Stomach (tissue), 9 donors: Measurements from ENCODE around the gene SEC24A. TPM values are rescaled to one million over a fixed set of nuclear protein-coding genes. Genes with fewer than 3 reads are reported as not detected.
"Not testable (repeated sequence)": the region's sequence is repeated elsewhere in the genome, so short reads cannot be mapped to it uniquely, and the experiment has no call there.

Experiments
- DNase-seq, 2 donors: peaks; one replicate each; pipeline versions ENCODE4 v3.0.0 to v3.0.0-alpha.2; 2013 to 2019
- H3K27ac ChIP-seq, 5 donors: fragments of 200-600 bp in 4 of 5; sonication (generic) in 4 of 5; one replicate each; pipeline ENCODE4 v1.5.1; 2013 to 2019; ENCODE audit warnings: mild to moderate bottlenecking in 1 of 5, moderate library complexity in 1 of 5
- H3K27me3 ChIP-seq, 3 donors: fragments of 200-600 bp; sonication (generic); one replicate each; pipeline ENCODE4 v1.5.1; 2017 to 2019; ENCODE audit warnings: mixed run types in 1 of 3
- H3K36me3 ChIP-seq, 4 donors: fragments of 200-600 bp; sonication (generic); 1 replicate in 3 of 4; 2 replicates in 1 of 4; pipeline ENCODE4 v1.5.1; 2016 to 2019
- H3K4me1 ChIP-seq, 4 donors: fragments of 200-600 bp; sonication (generic); one replicate each; pipeline ENCODE4 v1.5.1; 2016 to 2019
- H3K4me3 ChIP-seq, 4 donors: fragments of 200-600 bp; sonication (generic) in 3 of 4; one replicate each; pipeline ENCODE4 v1.5.1; 2016 to 2019; ENCODE audit warnings: mild to moderate bottlenecking in 1 of 4
- H3K9me3 ChIP-seq, 4 donors: fragments of 200-600 bp; sonication (generic); one replicate each; pipeline ENCODE4 v1.5.1; 2016 to 2019
- EP300 ChIP-seq: sonication (generic); formaldehyde crosslinking; IDR thresholded peaks from one replicate; pipeline ENCODE4 v1.6.1; 2017; ENCODE audit warnings: antibody characterized with exemption
- POLR2A ChIP-seq, 4 donors: fragments of 450-650 bp; IDR thresholded peaks; one replicate each; pipeline ENCODE4 v1.6.1; 2016; ENCODE audit warnings: antibody characterized with exemption in 4 of 4, control low read depth in 2 of 4, mild to moderate bottlenecking in 1 of 4, moderate library complexity in 1 of 4
- POLR2AphosphoS5 ChIP-seq, 3 donors: sonication (generic); formaldehyde crosslinking; IDR thresholded peaks; one replicate each; pipeline ENCODE4 v1.6.1; 2016; ENCODE audit warnings: antibody characterized with exemption in 3 of 3
- WGBS, 5 donors: extraction: QIAGEN DNeasy Blood & Tissue Kit in 3 of 5; methylation state at CpG; one replicate each; pipeline versions ENCODE4 v1.1.5 to v1.1.7; 2013 to 2018; 5-methylcytosine and 5-hydroxymethylcytosine counted together
- intact Hi-C: fragments of 100-400 bp; cut with DNase I; formaldehyde crosslinking; loops from one replicate; pipeline ENCODE4 v1.15.1; 2023; ENCODE audit warnings: low total_unique reads
- polyA plus RNA-seq, 3 donors: library from polyadenylated mRNA; stranded (reverse); fragments of 200-250 nt; gene quantifications; one replicate each; pipeline ENCODE4 v1.2.3, GENCODE V29; 2013
- total RNA-seq, 5 donors: library from RNA; depleted of rRNA; stranded (reverse); fragments of >200 nt; gene quantifications; one replicate each; pipeline versions ENCODE4 v1.1.0 to v1.2.3, GENCODE V29; 2014 to 2016
- TF ChIP-seq, protein P1 (sequence below), 7 experiments: fragments of 450-650 bp in 4 of 7; fragments of 200-600 bp in 3 of 7; sonication (generic) in 3 of 7; IDR thresholded peaks; one replicate each; pipeline ENCODE4 v1.5.1; 2016 to 2019; ENCODE audit warnings: antibody characterized with exemption in 7 of 7, control low read depth in 2 of 7, mild to moderate bottlenecking in 1 of 7
- donor health status: healthy with polysubstance abuse.
- donor health status: Bipolar disorder and iron deficiency.
- donor health status: healthy.

SEC24A gene
- total and polyA plus RNA-seq, 8 donors: 2.8 to 72.4 (median 18.0) TPM

DNA sequence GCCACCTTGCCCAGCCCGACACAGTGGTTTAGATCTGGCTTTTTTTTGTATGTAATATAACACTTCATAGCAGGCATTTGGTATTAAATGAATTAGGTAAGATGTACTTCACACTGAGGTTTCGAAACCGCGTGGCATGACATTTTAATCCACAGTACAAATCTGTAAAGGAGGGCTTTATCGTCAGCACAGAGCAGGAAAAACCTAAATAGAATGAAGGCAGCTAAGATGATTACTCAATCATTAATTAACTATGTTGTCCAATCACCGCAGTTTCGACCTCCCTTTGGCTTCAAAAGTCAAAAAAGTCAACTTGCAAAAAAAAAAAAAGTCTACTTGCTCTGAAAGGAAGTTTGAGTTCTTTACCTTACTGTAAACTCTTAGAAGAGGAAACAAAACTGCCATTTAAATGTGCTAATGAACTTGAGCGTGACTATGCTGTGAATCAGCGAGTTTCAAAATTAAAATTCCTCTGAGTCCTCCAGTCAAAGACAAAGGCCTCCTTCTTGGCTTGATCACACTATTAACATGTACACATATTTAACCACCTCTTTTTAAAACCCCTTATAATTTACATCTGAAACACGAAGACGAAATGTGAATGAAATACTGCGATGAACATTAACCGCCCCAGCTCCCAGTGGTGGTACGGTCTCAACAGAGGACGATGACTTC lies 698 bp upstream of the SEC24A start:
- 3 to 4% (median 4%) methylated on average over 15 of the region's 15 CpGs for whole genome bisulfite sequencing, 5 donors
- DNase-seq: peak in 1 of 2 donors; percentile 61
- TF ChIP-seq POLR2AphosphoS5 (IDR thresholded peaks at IDR 0.05) (peak in 1 of 3 donors; percentile 21), EP300 (no peak), POLR2A (IDR thresholded peaks at IDR 0.05) (no peak)
- Histone ChIP-seq H3K9me3 (no peaks in the 10 kb centered on the region), H3K36me3 (no peaks in the 10 kb centered on the region), H3K27me3 (no peaks in the 10 kb centered on the region), H3K4me1 (peaks cover 20 to 57% (median 36%) of the 10 kb centered on the region in 4 donors), H3K4me3 (peak overlapping the region; percentile 70 to 96 (median 89)), H3K27ac (peak overlapping the region; percentile 80 to 98 (median 97))
- intact Hi-C loops: no loop called here

DNA sequence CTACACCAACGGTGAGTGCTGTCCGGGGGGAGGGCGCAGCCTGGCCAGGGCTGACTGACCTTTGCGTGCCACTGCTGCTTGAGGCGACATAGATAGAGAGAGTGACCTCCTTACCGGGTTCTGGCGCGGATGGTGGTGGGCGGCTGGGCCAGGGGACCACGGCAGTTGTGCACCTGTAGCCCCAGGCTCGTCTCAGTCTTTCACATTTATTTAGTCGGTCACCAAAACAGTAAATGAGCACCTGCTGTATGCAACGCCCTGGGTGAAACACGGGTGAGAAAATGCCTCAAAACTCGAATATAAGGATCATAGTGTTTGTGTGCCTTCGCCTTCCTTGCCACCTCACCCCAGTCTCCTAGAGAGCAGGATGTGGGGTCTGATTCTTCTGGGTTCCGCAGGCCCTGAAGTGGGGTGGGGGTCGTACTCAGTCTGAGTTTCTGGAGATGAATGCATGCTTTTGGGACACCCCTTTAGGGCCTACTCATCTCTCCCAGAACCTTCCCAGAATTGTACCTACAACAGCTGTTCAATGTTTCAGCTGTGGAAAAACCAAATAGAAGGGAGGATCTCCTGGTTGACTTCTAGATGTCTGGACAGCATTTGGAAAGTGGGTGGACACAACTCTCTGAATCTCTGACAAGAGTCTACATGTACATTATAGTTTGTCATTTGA lies 714 bp downstream of the SEC24A start:
- Histone ChIP-seq H3K36me3 (peaks cover 0 to 4% (median 0%) of the 10 kb centered on the region in 4 donors), H3K4me3 (peak overlapping the region; percentile 70 to 96 (median 89)), H3K4me1 (peaks cover 25 to 71% (median 44%) of the 10 kb centered on the region in 4 donors), H3K27ac (peak overlapping the region; percentile 80 to 98 (median 97)), H3K27me3 (no peaks in the 10 kb centered on the region), H3K9me3 (no peaks in the 10 kb centered on the region)
- DNase-seq: peak; percentile 31 to 34
- WGBS, 5 donors: 0 to 1% (median 0%) methylated on average over 9 to 18 of the region's 18 CpGs
- intact Hi-C loops: no loop called here
- TF ChIP-seq POLR2AphosphoS5 (IDR thresholded peaks at IDR 0.05) (no peak), EP300 (no peak)
- TF ChIP-seq, protein P1, sequence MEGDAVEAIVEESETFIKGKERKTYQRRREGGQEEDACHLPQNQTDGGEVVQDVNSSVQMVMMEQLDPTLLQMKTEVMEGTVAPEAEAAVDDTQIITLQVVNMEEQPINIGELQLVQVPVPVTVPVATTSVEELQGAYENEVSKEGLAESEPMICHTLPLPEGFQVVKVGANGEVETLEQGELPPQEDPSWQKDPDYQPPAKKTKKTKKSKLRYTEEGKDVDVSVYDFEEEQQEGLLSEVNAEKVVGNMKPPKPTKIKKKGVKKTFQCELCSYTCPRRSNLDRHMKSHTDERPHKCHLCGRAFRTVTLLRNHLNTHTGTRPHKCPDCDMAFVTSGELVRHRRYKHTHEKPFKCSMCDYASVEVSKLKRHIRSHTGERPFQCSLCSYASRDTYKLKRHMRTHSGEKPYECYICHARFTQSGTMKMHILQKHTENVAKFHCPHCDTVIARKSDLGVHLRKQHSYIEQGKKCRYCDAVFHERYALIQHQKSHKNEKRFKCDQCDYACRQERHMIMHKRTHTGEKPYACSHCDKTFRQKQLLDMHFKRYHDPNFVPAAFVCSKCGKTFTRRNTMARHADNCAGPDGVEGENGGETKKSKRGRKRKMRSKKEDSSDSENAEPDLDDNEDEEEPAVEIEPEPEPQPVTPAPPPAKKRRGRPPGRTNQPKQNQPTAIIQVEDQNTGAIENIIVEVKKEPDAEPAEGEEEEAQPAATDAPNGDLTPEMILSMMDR (IDR thresholded peaks at IDR 0.05): no peak

DNA sequence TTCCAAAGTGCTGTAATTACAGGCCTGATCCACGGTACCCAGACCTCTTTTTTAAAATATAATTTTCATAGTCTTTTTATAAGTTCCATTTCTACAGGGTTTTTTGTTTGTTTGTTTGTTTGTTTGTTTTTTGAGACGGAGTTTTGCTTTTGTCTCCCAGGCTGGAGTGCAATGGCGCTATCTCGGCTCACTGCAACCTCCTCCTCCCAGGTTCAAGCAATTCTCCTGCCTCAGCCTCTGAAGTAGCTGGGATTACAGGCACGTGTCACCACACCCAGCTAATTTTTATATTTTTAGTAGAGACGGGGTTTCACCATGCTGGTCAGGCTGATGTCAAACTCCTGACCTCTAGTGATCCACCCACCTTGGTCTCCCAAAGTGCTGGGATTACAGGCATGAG lies 2.1 kb downstream of the SEC24A start:
- DNase-seq, intact Hi-C loops, H3K27me3 ChIP-seq: not testable (repeated sequence)

DNA sequence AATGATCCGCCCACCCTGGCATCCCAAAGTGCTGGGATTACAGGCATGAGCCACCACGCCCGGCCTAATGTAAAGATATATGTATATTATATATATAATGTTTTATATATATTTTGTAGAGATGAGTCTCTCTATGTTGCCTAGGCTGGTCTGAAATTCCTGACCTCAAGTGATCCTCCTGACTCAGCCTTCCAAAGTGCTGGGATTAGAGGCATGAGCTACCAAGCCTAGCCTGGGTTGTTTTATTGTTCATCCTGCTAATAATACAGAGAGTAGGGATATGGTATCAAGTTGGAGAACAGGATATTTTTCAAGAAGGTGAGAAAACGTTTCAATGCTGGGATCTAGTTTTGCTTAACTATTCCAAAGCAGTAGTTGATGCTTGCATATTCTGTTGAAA lies 2.9 kb downstream of the SEC24A start:
- H3K4me3 ChIP-seq: peak overlapping the region in 1 of 4 donors; percentile 88
- H3K27me3 ChIP-seq: no peaks in the 10 kb centered on the region
- no peaks in the 10 kb centered on the region for H3K9me3 ChIP-seq
- no peak for DNase-seq
- intact Hi-C loops: no loop called here
- TF ChIP-seq EP300 (no peak), POLR2AphosphoS5 (IDR thresholded peaks at IDR 0.05) (no peak), POLR2A (IDR thresholded peaks at IDR 0.05) (no peak)
- TF ChIP-seq, protein P1 (IDR thresholded peaks at IDR 0.05): no peak
- no peak overlapping the region for H3K27ac ChIP-seq
- H3K36me3 ChIP-seq: peaks cover 0 to 14% (median 6%) of the 10 kb centered on the region in 4 donors
- 81 to 91% (median 84%) methylated on average over 4 of the region's 4 CpGs for WGBS, 5 donors
- peaks cover 25 to 81% (median 52%) of the 10 kb centered on the region in 4 donors for H3K4me1 ChIP-seq

More for the DNA sequence above, 2.1 kb downstream of the SEC24A start:
- H3K9me3 ChIP-seq: not testable (repeated sequence)
- peaks cover 25 to 84% (median 51%) of the 10 kb centered on the region in 4 donors for H3K4me1 ChIP-seq
- peaks cover 0 to 14% (median 6%) of the 10 kb centered on the region in 4 donors for H3K36me3 ChIP-seq
- WGBS, 5 donors: 52 to 66% (median 58%) methylated on average over 6 of the region's 6 CpGs
- H3K4me3 ChIP-seq: peak overlapping the region in 2 of 4 donors; percentile 70 to 88
- peak overlapping the region in 2 of 5 donors; percentile 96 to 97 for H3K27ac ChIP-seq

DNA sequence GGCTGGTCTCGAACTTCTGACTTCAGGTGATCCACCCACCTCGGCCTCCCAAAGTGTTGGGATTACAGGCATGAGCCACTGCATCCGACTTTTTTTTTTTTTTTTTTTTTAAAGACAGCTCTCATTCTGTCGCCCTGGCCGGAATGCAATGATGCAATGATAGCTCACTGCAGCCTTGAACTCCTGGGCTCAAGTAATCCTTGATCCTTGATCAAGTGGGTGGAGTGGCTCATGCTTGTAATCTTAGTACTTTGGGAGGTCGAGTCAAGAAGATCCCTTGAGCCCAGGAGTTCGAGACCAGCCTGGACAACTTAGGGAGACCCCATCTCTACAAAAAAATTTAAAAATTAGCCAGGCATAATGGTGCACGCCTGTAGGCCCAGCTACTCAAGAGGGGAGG lies 8.1 kb downstream of the SEC24A start:
- DNase-seq: no peak

More for the DNA sequence above, 8.1 kb downstream of the SEC24A start:
- no peak for TF ChIP-seq POLR2A (IDR thresholded peaks at IDR 0.05)
- no peak for TF ChIP-seq POLR2AphosphoS5 (IDR thresholded peaks at IDR 0.05)
- TF ChIP-seq EP300: no peak
- TF ChIP-seq, protein P1 (IDR thresholded peaks at IDR 0.05): no peak
- Histone ChIP-seq H3K36me3 (peaks cover 7 to 33% (median 23%) of the 10 kb centered on the region in 4 donors), H3K4me3 (no peak overlapping the region), H3K27ac (no peak overlapping the region), H3K27me3 (no peaks in the 10 kb centered on the region), H3K9me3 (no peaks in the 10 kb centered on the region), H3K4me1 (peaks cover 10 to 74% (median 38%) of the 10 kb centered on the region in 4 donors)
- intact Hi-C loops: no loop called here
- 86 to 97% (median 93%) methylated on average over 7 to 8 of the region's 8 CpGs for WGBS, 5 donors
